ENCODE measurements around the gene PNPLA7. TPM values are rescaled to one million over a fixed set of nuclear protein-coding genes. Genes with fewer than 3 reads are reported as not detected.

The PNPLA7 gene
- total RNA-seq, 4 donors from 2014 or later = 12.2 to 97.0 (median 33.3) TPM

- TF ChIP-seq CTCF (IDR thresholded peaks at IDR 0.05) = no peak
- TF ChIP-seq EP300 (IDR thresholded peaks at IDR 0.05) = no peak
- no peak for TF ChIP-seq POLR2AphosphoS5 (IDR thresholded peaks at IDR 0.05)
- no peak for TF ChIP-seq POLR2A (IDR thresholded peaks at IDR 0.05)
- Histone ChIP-seq H3K27ac (no peak overlapping the region), H3K4me3 (no peak overlapping the region), H3K9me3 (no peaks in the 10 kb centered on the region), H3K27me3 (no peaks in the 10 kb centered on the region), H3K36me3 (peaks cover 69% of the 10 kb centered on the region), H3K4me1 (peaks cover 17% of the 10 kb centered on the region)
- WGBS = no CpG with 5 or more reads among the region's 8 CpGs
- no peak for DNase-seq (ENCODE audit: low spot score in 2 of 2)
These were observed 33.8 kb upstream of the PNPLA7 start for GRCh38 chr9:137583957-137584356.

GRCh38 chr9:137583347-137583746 lies 33.1 kb upstream of the PNPLA7 start:
- Histone ChIP-seq H3K36me3 (peaks cover 67% of the 10 kb centered on the region), H3K27ac (no peak overlapping the region), H3K27me3 (no peaks in the 10 kb centered on the region), H3K9me3 (no peaks in the 10 kb centered on the region), H3K4me3 (no peak overlapping the region), H3K4me1 (peaks cover 11% of the 10 kb centered on the region)
- WGBS = 82% methylated on average over 13 of the region's 14 CpGs
- no peak for TF ChIP-seq CTCF (IDR thresholded peaks at IDR 0.05)
- no peak for TF ChIP-seq EP300 (IDR thresholded peaks at IDR 0.05)
- TF ChIP-seq POLR2AphosphoS5 (IDR thresholded peaks at IDR 0.05) = no peak
- TF ChIP-seq POLR2A (IDR thresholded peaks at IDR 0.05) = no peak
- DNase-seq (ENCODE audit: low spot score in 2 of 2) = no peak

GRCh38 chr9:137582286-137582860 lies 32.2 kb upstream of the PNPLA7 start:
- Histone ChIP-seq H3K4me3 (no peak overlapping the region), H3K27me3 (no peaks in the 10 kb centered on the region), H3K27ac (no peak overlapping the region), H3K36me3 (peaks cover 58% of the 10 kb centered on the region), H3K4me1 (peaks cover 14% of the 10 kb centered on the region), H3K9me3 (no peaks in the 10 kb centered on the region)
- no peak for TF ChIP-seq POLR2AphosphoS5 (IDR thresholded peaks at IDR 0.05)
- peak in 1 of 2 donors; percentile 12 for TF ChIP-seq CTCF (IDR thresholded peaks at IDR 0.05)
- TF ChIP-seq EP300 (IDR thresholded peaks at IDR 0.05) = no peak
- WGBS = 68% methylated on average over 9 of the region's 20 CpGs
- no peak for DNase-seq (ENCODE audit: low spot score in 2 of 2)

DNA sequence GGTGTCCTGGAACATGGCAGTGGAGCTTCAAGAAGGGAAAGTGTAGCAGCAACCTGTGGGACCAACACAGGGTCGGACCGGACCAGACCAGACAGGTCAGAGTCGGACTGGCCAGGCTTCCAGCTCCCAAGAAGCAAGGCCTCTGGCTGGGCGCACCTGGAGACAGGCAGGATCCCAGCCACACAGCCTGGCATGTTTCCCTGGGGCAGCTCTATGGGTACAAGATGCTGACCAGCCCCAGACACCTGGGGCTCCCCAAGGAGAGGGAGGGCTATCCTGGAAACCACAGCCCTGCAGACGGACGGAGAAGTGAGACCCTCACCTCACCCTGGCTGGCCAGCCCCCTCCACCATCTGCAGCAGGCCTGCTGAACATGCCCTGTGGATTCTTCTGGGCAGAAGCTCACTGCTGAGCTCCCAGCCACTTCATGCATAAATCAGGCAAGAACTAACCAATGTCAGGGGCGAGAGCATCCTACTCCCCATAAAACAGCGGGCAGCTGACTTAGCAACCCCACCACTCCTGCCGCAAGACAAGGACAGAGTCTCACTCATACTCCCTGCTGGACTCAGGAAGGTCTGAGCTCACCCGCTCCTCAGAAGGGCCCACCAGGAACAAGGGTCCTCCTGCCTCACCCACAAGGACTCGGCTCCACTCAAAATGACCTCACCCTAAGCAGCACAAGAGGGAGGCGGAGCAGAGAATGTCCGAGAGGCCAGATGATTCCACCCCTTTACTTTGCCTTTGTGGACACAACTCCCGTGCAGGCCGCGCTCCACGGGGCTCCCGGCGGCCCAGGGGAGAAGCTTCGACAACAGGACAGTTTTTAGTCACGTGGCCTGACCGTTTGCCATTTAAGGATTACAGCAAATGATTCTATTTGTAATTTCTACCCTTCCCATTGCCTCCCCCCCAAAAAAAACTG lies 31.4 kb upstream of the PNPLA7 start:
- DNase-seq (ENCODE audit: low spot score in 2 of 2) = no peak
- Histone ChIP-seq H3K4me3 (no peak overlapping the region), H3K4me1 (peaks cover 22% of the 10 kb centered on the region), H3K27me3 (no peaks in the 10 kb centered on the region), H3K27ac (no peak overlapping the region), H3K9me3 (no peaks in the 10 kb centered on the region), H3K36me3 (peaks cover 50% of the 10 kb centered on the region)
- WGBS = 93% methylated on average over 19 of the region's 22 CpGs
- TF ChIP-seq POLR2A (IDR thresholded peaks at IDR 0.05) (no peak), EP300 (IDR thresholded peaks at IDR 0.05) (no peak), CTCF (IDR thresholded peaks at IDR 0.05) (no peak), POLR2AphosphoS5 (IDR thresholded peaks at IDR 0.05) (no peak)

- TF ChIP-seq EP300 (IDR thresholded peaks at IDR 0.05) (no peak), CTCF (IDR thresholded peaks at IDR 0.05) (no peak), POLR2AphosphoS5 (IDR thresholded peaks at IDR 0.05) (no peak), POLR2A (IDR thresholded peaks at IDR 0.05) (no peak)
- no peak for DNase-seq (ENCODE audit: low spot score in 2 of 2)
- Histone ChIP-seq H3K27me3 (no peaks in the 10 kb centered on the region), H3K4me3 (no peak overlapping the region), H3K27ac (no peak overlapping the region), H3K9me3 (no peaks in the 10 kb centered on the region), H3K36me3 (peaks cover 43% of the 10 kb centered on the region), H3K4me1 (peaks cover 24% of the 10 kb centered on the region)
- 90% methylated on average over 3 of the region's 4 CpGs for WGBS
These were observed 30.7 kb upstream of the PNPLA7 start for GRCh38 chr9:137580954-137581322.

All from suprapubic skin (tissue), 4 donors.